HEK293T (cell line): ENCODE results near the gene TMUB1.

Experiments used
- CTCF ChIA-PET: fragments of 350-600 bp; formaldehyde crosslinking; extraction: SDS; loops from one replicate; lab custom pipeline; 2021; ENCODE audit warnings: antibody characterized with exemption, inconsistent platforms; lab: Yijun Ruan, JAX
- POLR2A ChIA-PET: fragments of 350-600 bp; formaldehyde crosslinking; extraction: SDS; loops from one replicate; lab custom pipeline; 2020; ENCODE audit warnings: antibody characterized with exemption, inconsistent platforms; lab: Yijun Ruan, JAX
- DNase-seq: peaks from one replicate; pipeline ENCODE4 v3.0.0; 2012; ENCODE audit warnings: mixed read lengths; ENCODE audit errors: extremely low spot score
- ARNT ChIP-seq: fragments of 450-650 bp; IDR thresholded peaks from 2 replicates; pipeline ENCODE4 v1.6.1; 2017; ENCODE audit warnings: mild to moderate bottlenecking
- BHLHE40 ChIP-seq: fragments of 450-650 bp; IDR thresholded peaks from 2 replicates; pipeline ENCODE4 v1.6.1; 2016; ENCODE audit warnings: mild to moderate bottlenecking, moderate library complexity, borderline replicate concordance
- CTBP1 ChIP-seq: fragments of 450-650 bp; IDR thresholded peaks from 2 replicates; pipeline ENCODE4 v1.6.1; 2016; ENCODE audit warnings: borderline replicate concordance
- ELF4 ChIP-seq: fragments of 450-650 bp; IDR thresholded peaks from 2 replicates; pipeline ENCODE4 v1.6.1; 2017; ENCODE audit warnings: antibody characterized with exemption
- FOXA1 ChIP-seq: fragments of 450-650 bp; IDR thresholded peaks from 2 replicates; pipeline ENCODE4 v1.6.1; 2016; ENCODE audit warnings: mild to moderate bottlenecking
- FOXK2 ChIP-seq: fragments of 450-650 bp; IDR thresholded peaks from 2 replicates; pipeline ENCODE4 v1.6.1; 2016; ENCODE audit warnings: mild to moderate bottlenecking
- FOXM1 ChIP-seq: fragments of 450-650 bp; IDR thresholded peaks from 2 replicates; pipeline ENCODE4 v1.6.1; 2017; ENCODE audit warnings: mild to moderate bottlenecking, borderline replicate concordance
- HDGF ChIP-seq: fragments of 450-650 bp; IDR thresholded peaks from 2 replicates; pipeline ENCODE4 v1.6.1; 2017; ENCODE audit warnings: antibody characterized with exemption, borderline replicate concordance
- L3MBTL2 ChIP-seq: fragments of 450-650 bp; conservative IDR thresholded peaks from 2 replicates; pipeline ENCODE4 v1.6.1; 2016; ENCODE audit warnings: mild to moderate bottlenecking
- LEF1 ChIP-seq: fragments of 450-650 bp; IDR thresholded peaks from 2 replicates; pipeline ENCODE4 v1.6.1; 2017; ENCODE audit warnings: mild to moderate bottlenecking, borderline replicate concordance
- NFRKB ChIP-seq: fragments of 450-650 bp; IDR thresholded peaks from 2 replicates; pipeline ENCODE4 v1.6.1; 2016; ENCODE audit warnings: mild to moderate bottlenecking, moderate library complexity
- PKNOX1 ChIP-seq: fragments of 450-650 bp; IDR thresholded peaks from 2 replicates; pipeline ENCODE4 v1.6.1; 2016
- SP1 ChIP-seq: fragments of 450-650 bp; IDR thresholded peaks from 2 replicates; pipeline ENCODE4 v1.6.1; 2017
- SUZ12 ChIP-seq: fragments of 450-650 bp; IDR thresholded peaks from 2 replicates; pipeline ENCODE4 v1.6.1; 2016; ENCODE audit warnings: mild to moderate bottlenecking
- TARDBP ChIP-seq: fragments of 450-650 bp; IDR thresholded peaks from 2 replicates; pipeline ENCODE4 v1.6.1; 2016
- ZNF384 ChIP-seq: fragments of 450-650 bp; IDR thresholded peaks from 2 replicates; pipeline ENCODE4 v1.6.1; 2016

TMUB1 gene

DNA sequence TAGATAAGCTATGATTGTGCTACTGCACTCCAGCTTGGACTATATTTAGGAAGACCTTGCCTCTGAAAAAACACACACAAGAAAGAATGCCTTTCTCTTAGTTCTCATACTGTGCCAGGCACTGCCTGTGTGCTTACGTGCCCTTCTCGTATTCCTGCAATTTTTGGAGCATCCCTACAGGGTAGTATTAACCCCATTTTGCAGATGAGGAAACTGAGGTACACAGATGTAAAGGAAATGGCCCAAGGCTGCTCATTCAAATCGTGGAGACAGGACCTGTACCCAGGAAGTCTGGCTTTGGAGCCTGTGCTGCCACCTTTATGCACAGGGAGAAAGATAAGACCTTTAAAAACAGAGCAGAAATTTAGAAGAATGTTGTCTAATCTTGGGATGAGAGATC lies 19.7 kb upstream of the TMUB1 start:
- POLR2A ChIA-PET, result interaction anchor here (1.7 to 2.0 kb wide), 2 partner anchors 17 to 22 kb away, joined by 4 to 7 read pairs; partner anchors contain the start of genes AGAP3 and FASTK
- TF ChIP-seq TARDBP (no peak), L3MBTL2 (no peak), FOXM1 (no peak), ZNF384 (no peak), LEF1 (no peak), NFRKB (no peak), HDGF (no peak)

GRCh38 chr7:151101621-151102396 lies 18.5 kb upstream of the TMUB1 start:
- POLR2A ChIA-PET, result interaction anchor here (0.7 to 2.0 kb wide), 2 partner anchors 14 to 16 kb away, joined by 3 to 7 read pairs; partner anchors contain the start of gene AGAP3
- no peak for DNase-seq
- CTCF ChIA-PET, result interaction anchor here (1.5 kb wide), 1 partner anchor 9 kb away, joined by 3 read pairs; no protein-coding TSS in a partner anchor
- TF ChIP-seq ELF4 (no peak), L3MBTL2 (no peak), SP1 (no peak), BHLHE40 (no peak), ARNT (no peak), HDGF (no peak), FOXA1 (no peak)

More for the DNA sequence above, 19.7 kb upstream of the TMUB1 start:
- no peak for DNase-seq
- CTCF ChIA-PET, result no interaction called here

GRCh38 chr7:151100921-151101320 lies 17.6 kb upstream of the TMUB1 start:
- ChIA-PET POLR2A (no interaction called here), CTCF (interaction anchor here (1.3 to 1.5 kb wide), 2 partner anchors 10 to 13 kb away, joined by 3 to 4 read pairs; no protein-coding TSS in a partner anchor)
- DNase-seq, result no peak
- TF ChIP-seq NFRKB, result no peak
- no peak for TF ChIP-seq CTBP1

DNA sequence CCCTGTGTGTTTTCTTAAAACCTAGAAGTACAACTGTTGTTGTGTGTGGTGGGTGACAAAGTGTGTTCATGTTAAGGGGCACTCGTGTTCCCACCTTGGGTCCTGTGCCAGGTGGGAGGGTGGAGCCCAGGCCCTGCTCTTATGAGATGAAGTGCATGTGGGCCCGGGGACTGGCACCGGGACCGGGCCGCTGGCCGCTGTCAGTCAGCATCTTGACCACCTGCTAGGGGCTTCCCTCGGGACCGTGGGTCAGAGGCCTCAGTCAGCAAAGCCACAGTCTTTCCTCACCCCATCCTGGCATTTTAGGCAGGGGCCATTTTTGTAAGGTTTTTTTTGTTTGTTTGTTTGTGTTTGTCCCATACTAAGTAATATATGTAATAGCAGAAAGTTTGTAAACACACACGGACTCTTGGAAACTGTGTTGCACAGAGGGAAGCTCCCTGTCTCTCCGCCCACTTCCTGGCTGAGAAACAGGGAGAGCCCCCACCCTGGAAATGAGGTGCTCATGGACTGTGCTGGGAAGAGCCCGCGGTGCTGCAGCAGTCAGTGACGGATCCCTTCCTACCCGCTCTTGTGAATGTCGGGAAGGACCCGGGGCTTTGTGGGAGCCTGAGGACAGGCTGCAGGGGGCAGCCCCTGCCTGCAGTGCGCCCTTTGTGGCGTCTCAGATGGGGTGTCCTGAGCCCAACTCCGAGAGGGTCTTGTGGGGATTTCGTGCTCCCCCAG lies 16.4 kb upstream of the TMUB1 start:
- DNase-seq, result no peak
- no peak for TF ChIP-seq ARNT
- TF ChIP-seq NFRKB, result no peak
- CTCF ChIA-PET, result no interaction called here
- POLR2A ChIA-PET, result no interaction called here

DNA sequence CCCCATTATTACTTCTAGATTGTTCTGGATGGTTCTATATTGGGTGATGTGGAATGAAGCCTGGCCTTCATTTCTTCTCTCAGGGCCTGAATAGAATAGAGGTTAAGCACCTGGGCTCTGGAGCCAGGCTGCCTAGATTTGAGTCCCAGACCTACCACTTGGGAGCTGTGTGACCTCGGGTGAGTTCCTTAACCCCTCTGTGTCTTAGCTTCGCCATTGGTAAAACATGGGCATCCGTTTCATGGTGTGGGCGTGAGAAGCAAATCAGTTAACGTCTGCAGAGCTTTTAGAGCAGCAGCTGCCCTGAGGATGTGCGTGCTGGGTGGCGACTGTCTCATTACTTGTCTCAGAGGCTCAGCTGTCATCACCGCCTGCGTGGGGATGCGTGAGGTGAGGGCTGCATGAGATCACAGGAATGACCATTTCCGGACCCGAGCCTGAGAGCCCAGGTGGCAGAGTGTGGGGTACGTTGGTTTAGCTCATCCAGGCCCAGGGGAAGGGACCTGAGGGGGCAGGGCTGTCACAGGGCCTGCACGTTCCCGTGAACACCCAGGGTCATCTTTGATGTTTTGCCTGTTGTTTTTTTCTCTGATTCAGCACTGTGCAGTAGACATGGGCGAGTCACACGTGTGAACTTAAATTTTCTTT lies 12.7 kb upstream of the TMUB1 start:
- CTCF ChIA-PET, result interaction anchor here (0.6 to 1.3 kb wide), 4 partner anchors 15 to 1099 kb away, joined by 3 to 6 read pairs (median 4); no protein-coding TSS in a partner anchor
- no peak for DNase-seq
- TF ChIP-seq TARDBP (no peak), NFRKB (no peak), FOXA1 (no peak), ELF4 (no peak), FOXK2 (no peak), LEF1 (no peak)
- POLR2A ChIA-PET, result interaction anchor here (0.8 to 1.7 kb wide), 2 partner anchors 10 kb away, joined by 3 to 6 read pairs; no protein-coding TSS in a partner anchor

DNA sequence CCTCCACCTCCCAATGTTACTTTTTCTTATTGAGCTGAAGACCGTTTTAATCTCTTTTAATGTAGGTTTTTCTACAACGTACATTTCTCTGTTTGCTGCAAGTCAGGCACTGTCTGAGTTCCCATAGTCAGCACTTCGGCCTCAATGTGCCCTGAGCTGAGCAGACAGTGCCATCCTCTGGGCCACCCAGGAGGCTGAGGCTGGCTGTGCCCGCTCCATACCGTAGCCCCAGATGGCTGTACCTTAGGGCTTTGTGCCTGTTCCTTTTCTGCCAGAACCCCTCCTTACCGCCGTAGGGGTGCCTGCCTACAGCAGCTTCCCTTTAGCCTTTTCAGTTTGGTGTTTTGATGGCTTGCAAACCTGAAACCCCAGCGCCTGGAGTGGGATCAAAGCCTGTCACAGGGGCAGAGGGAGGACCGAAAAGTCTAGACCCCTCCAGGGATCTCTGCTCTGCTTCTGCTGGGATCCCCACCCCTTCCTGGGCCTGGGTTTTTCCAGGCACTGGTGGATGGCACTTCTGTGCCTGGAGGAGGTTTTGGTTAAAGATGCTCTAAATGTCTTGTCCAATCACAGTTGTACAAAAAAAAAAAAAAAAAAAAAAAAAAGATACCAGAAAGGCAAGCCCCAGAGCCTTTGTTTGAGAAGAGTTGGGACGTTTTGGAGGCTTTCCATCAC lies 12.0 kb upstream of the TMUB1 start:
- ChIA-PET POLR2A (interaction anchor here (0.8 to 1.7 kb wide), 2 partner anchors 10 kb away, joined by 3 to 6 read pairs; no protein-coding TSS in a partner anchor), CTCF (interaction anchor here (0.6 to 1.3 kb wide), 5 partner anchors 15 to 1495 kb away, joined by 3 to 6 read pairs (median 4); no protein-coding TSS in a partner anchor)
- no peak for DNase-seq
- TF ChIP-seq HDGF (no peak), ELF4 (no peak), PKNOX1 (no peak), NFRKB (no peak), CTBP1 (no peak), SUZ12 (no peak), FOXK2 (no peak), L3MBTL2 (no peak), FOXM1 (no peak), FOXA1 (no peak)

DNA sequence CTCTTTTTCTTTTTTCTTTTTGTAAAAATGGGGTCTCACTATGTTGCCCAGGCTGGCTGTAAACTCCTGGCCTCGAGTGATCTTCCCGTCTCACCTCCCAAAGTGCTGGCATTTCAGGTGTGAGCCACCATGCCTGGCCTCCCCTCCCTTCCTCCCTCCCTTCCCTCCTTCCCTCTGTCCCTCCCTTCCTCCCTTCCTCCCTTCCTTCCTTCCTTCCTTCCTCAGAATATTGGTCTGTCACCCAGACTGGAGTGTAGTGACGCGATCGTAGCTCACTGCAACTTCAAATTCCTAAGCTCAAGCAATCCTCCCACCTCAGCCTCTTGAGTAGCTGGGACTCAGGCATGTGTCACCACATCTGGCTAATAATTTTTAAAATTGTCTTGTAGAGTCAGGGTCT lies 11.4 kb upstream of the TMUB1 start:
- no peak for DNase-seq
- no peak for TF ChIP-seq SUZ12
- TF ChIP-seq FOXM1, result no peak
- no peak for TF ChIP-seq BHLHE40
- TF ChIP-seq CTBP1, result no peak
- TF ChIP-seq TARDBP, result no peak
- no peak for TF ChIP-seq ZNF384
- TF ChIP-seq FOXA1, result no peak
- TF ChIP-seq HDGF, result no peak
- no peak for TF ChIP-seq NFRKB
- no peak for TF ChIP-seq ARNT
- TF ChIP-seq FOXK2, result no peak
- no peak for TF ChIP-seq PKNOX1
- no peak for TF ChIP-seq ELF4
- CTCF ChIA-PET, result interaction anchor here (0.6 to 1.1 kb wide), 4 partner anchors 16 to 1494 kb away, joined by 3 to 4 read pairs (median 4); no protein-coding TSS in a partner anchor
- POLR2A ChIA-PET, result interaction anchor here (1.2 to 1.7 kb wide), 2 partner anchors 9 kb away, joined by 5 to 6 read pairs; no protein-coding TSS in a partner anchor
